OCI-LY7 (cell line): ENCODE data around the gene BTBD2. TPM values are rescaled to one million over a fixed set of nuclear protein-coding genes. Genes with fewer than 3 reads are reported as not detected.

Experiments used
- BruUV-seq: library from RNA; stranded (reverse); fragments of 400-500 nt; replicated peaks from 2 replicates; lab custom pipeline; 2021; lab: Mats Ljungman, UMichigan
- CTCF ChIA-PET: fragments of 300-600 bp; sonication (Branson Sonifier 250); formaldehyde crosslinking; loops from one replicate; lab custom pipeline; 2022; ENCODE audit warnings: antibody characterized with exemption; ENCODE audit not compliant: unreplicated experiment; lab: Charles Lee
- POLR2A ChIA-PET: fragments of 300-600 bp; sonication (Branson Sonifier 250); formaldehyde crosslinking; loops from one replicate; lab custom pipeline; 2022; ENCODE audit warnings: antibody characterized with exemption; lab: Charles Lee
- DNase-seq: peaks from one replicate; pipeline ENCODE4 v3.0.0-alpha.2; 2015; ENCODE audit warnings: low spot score
- H2AFZ ChIP-seq: fragments of 200-600 bp; sonication (generic), shearing (Covaris generic); 2 replicates; pipeline ENCODE4 v1.6.1; 2014; ENCODE audit warnings: mild to moderate bottlenecking, antibody characterized with exemption, low read length, moderate library complexity
- H3K27ac ChIP-seq: fragments of 200-600 bp; sonication (generic); 2 replicates; pipeline ENCODE4 v1.5.1; 2014; ENCODE audit warnings: mixed run types, low read depth, mild to moderate bottlenecking, moderate library complexity, low read length, inconsistent platforms; ENCODE audit not compliant: poor library complexity, severe bottlenecking
- H3K36me3 ChIP-seq: fragments of 200-600 bp; sonication (generic); 2 replicates; pipeline ENCODE4 v1.6.1; 2014; ENCODE audit warnings: mild to moderate bottlenecking, antibody characterized with exemption, low read length, moderate library complexity, mixed read lengths; ENCODE audit not compliant: insufficient read depth
- H3K4me1 ChIP-seq: fragments of 200-600 bp; sonication (generic); 2 replicates; pipeline ENCODE4 v1.5.1; 2014; ENCODE audit warnings: mild to moderate bottlenecking, low read length; ENCODE audit not compliant: insufficient read depth, poor library complexity, severe bottlenecking
- H3K4me2 ChIP-seq: fragments of 200-600 bp; sonication (generic); 2 replicates; pipeline ENCODE4 v1.6.1; 2014; ENCODE audit warnings: mild to moderate bottlenecking, low read length
- H3K4me3 ChIP-seq: fragments of 200-600 bp; sonication (generic); 2 replicates; pipeline ENCODE4 v1.5.1; 2014; ENCODE audit warnings: mild to moderate bottlenecking, low read depth, low read length; ENCODE audit not compliant: poor library complexity, severe bottlenecking
- H3K79me2 ChIP-seq: fragments of 200-600 bp; sonication (generic); 2 replicates; pipeline ENCODE4 v1.6.1; 2016; ENCODE audit warnings: low read depth, mild to moderate bottlenecking, low read length, moderate library complexity, mixed read lengths; ENCODE audit not compliant: insufficient read depth
- H3K9me2 ChIP-seq: fragments of 200-600 bp; sonication (generic); 2 replicates; pipeline ENCODE4 v1.6.1; 2016; ENCODE audit warnings: mild to moderate bottlenecking, low read length, mixed read lengths; ENCODE audit not compliant: insufficient read depth
- H3K9me3 ChIP-seq: fragments of 200-600 bp; sonication (generic); 2 replicates; pipeline ENCODE4 v1.6.1; 2014; ENCODE audit warnings: mild to moderate bottlenecking, mixed run types, low read length, mixed read lengths
- H4K20me1 ChIP-seq: fragments of 200-600 bp; sonication (generic); 2 replicates; pipeline ENCODE4 v1.6.1; 2014; ENCODE audit warnings: mild to moderate bottlenecking, antibody characterized with exemption, low read length, moderate library complexity, mixed read lengths; ENCODE audit not compliant: insufficient read depth
- EZH2phosphoT487 ChIP-seq: fragments of 200-600 bp; sonication (generic); IDR thresholded peaks from 2 replicates; pipeline ENCODE4 v1.6.1; 2018; ENCODE audit warnings: low read depth, borderline replicate concordance, mild to moderate bottlenecking, mixed run types, antibody characterized with exemption, low read length, moderate library complexity, mixed read lengths
- intact Hi-C: fragments of 100-400 bp; cut with micrococcal nuclease; formaldehyde crosslinking; loops from one replicate; pipeline ENCODE4 v1.10.0; 2022; ENCODE audit not compliant: unreplicated experiment
- total RNA-seq, 2 experiments: library from RNA; depleted of rRNA in 1 of 2; stranded (reverse); fragments of >200 nt in 1 of 2; shearing (Covaris generic) in 1 of 2; gene quantifications; 2 replicates each; pipeline ENCODE4 v1.2.3, GENCODE V29; 2014 to 2022
- TF ChIP-seq, protein P1 (sequence below): fragments of 200-600 bp; sonication (generic); conservative IDR thresholded peaks from 2 replicates; pipeline ENCODE4 v1.5.1; 2014; ENCODE audit warnings: mild to moderate bottlenecking, antibody characterized with exemption, low read length, moderate library complexity, mixed read lengths

The BTBD2 gene
- total RNA-seq, 2 experiments from 2014 or later: 53.9 to 91.6 TPM

DNA sequence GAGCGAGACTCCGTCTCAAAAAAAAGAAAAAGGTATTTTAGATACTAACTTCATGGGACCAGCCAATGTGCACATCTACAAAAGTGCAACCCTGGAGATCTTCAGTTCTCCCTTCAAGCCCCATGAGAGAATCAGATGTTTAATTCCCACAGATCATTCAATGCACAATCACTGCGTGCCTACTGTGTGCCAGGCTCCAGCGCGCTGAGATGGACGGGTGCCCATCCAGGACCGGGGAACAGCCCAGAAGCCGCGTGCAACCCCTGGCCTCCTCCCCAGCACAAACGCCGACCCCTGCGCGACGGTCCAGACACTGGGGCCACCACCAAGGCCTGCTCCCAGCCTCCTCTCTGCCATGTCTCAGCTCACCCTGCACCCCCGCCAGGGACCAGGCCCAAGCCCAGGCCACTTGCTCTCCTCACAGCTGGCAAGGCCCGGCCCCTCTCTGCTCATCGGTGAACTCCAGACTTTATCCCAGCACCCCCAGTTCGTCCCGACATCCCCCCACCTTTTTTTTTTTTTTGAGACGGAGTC is 5.3 kb downstream of the BTBD2 start:
- peaks cover 16% of the 10 kb centered on the region; the same call in 1 of the 2 replicates for H3K79me2 ChIP-seq
- H3K36me3 ChIP-seq: peaks cover 34% of the 10 kb centered on the region
- intact Hi-C loops: no loop called here
- no peak for DNase-seq
- TF ChIP-seq, protein P1, sequence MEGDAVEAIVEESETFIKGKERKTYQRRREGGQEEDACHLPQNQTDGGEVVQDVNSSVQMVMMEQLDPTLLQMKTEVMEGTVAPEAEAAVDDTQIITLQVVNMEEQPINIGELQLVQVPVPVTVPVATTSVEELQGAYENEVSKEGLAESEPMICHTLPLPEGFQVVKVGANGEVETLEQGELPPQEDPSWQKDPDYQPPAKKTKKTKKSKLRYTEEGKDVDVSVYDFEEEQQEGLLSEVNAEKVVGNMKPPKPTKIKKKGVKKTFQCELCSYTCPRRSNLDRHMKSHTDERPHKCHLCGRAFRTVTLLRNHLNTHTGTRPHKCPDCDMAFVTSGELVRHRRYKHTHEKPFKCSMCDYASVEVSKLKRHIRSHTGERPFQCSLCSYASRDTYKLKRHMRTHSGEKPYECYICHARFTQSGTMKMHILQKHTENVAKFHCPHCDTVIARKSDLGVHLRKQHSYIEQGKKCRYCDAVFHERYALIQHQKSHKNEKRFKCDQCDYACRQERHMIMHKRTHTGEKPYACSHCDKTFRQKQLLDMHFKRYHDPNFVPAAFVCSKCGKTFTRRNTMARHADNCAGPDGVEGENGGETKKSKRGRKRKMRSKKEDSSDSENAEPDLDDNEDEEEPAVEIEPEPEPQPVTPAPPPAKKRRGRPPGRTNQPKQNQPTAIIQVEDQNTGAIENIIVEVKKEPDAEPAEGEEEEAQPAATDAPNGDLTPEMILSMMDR: no peak
- TF ChIP-seq EZH2phosphoT487: no peak
- H3K9me3 ChIP-seq: no peaks in the 10 kb centered on the region
- BruUV-seq: no TSS peak
- no peaks in the 10 kb centered on the region for H3K9me2 ChIP-seq
- CTCF ChIA-PET: no interaction called here
- no peak overlapping the region for H3K4me3 ChIP-seq
- H3K4me2 ChIP-seq: no peak overlapping the region
- H4K20me1 ChIP-seq: no peaks in the 10 kb centered on the region
- no peak overlapping the region for H3K27ac ChIP-seq
- peaks cover 6% of the 10 kb centered on the region for H3K4me1 ChIP-seq
- H2AFZ ChIP-seq: no peak overlapping the region
- POLR2A ChIA-PET: no interaction called here

DNA sequence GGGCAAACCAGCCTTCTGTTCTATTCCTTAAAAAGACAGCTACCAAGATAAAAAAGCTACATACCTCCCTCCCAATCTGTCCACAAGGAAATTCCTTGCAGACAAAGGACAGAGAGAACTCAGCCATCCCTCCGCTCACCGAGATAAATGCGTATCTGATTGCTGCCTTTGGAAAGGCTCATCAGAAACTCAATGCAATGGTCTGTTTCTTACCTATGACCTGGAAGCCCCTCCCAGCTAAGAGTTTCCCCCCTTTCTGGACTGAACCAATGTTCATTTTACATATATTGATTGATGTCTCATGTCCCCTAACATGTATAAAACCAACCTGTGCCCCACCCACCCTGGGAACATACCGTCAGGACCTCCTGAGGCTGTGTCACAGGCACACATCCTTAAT is 11.6 kb downstream of the BTBD2 start:
- intact Hi-C loops: no loop called here
- Histone ChIP-seq H3K36me3 (peaks cover 23% of the 10 kb centered on the region), H3K4me3 (no peak overlapping the region), H4K20me1 (no peaks in the 10 kb centered on the region), H2AFZ (no peak overlapping the region), H3K9me2 (no peaks in the 10 kb centered on the region), H3K79me2 (0 out of 2 replicates have a peak, but pooled peaks cover 2% of the 10 kb centered on the region), H3K4me1 (no peaks in the 10 kb centered on the region), H3K4me2 (no peak overlapping the region), H3K27ac (no peak overlapping the region), H3K9me3 (no peaks in the 10 kb centered on the region)
- DNase-seq: no peak
- CTCF ChIA-PET: no interaction called here
- no TSS peak for BruUV-seq
- no peak for TF ChIP-seq EZH2phosphoT487
- TF ChIP-seq, protein P1: no peak
- POLR2A ChIA-PET: interaction anchor here (0.7 kb wide), 1 partner anchor 110 kb away, joined by 3 read pairs; no protein-coding TSS in a partner anchor

DNA sequence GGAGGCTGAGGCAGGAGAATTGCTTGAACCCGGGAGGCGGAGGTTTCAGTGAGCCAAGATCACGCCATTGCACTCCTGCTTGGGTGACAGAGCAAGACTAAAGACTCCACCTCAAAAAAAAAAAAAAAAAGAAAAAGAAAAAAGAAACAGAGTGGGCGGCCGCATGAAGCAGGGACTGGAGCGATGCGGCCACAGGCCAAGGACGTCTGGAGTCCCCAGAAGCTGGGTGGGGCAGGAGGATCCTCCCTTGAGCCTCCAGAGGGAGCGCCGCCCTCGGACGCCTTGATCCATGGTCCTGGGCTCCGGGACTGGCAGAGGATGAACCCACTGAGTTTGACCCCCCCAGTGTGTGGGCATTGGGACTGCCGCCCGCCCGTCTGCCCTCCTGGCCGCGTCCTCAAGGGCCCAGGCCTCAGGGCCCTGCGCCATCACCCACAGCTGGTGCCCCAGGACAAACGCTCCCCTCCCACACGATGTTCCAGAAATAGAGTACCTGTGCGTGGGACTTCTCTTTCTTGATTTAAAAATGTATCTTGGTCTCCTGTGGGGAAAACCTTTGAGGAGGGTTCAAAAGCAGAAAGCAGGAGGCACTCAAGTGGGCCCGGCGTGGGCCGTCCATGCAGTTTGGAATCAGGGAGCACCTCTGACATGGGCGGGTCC is 15.5 kb downstream of the BTBD2 start:
- Histone ChIP-seq H3K79me2 (no peaks in the 10 kb centered on the region), H3K4me3 (no peak overlapping the region), H3K4me1 (no peaks in the 10 kb centered on the region), H3K27ac (no peak overlapping the region), H3K9me2 (no peaks in the 10 kb centered on the region), H3K9me3 (0 out of 2 replicates have a peak, but pooled peaks cover 4% of the 10 kb centered on the region), H2AFZ (no peak overlapping the region), H4K20me1 (no peaks in the 10 kb centered on the region), H3K36me3 (peaks cover 42% of the 10 kb centered on the region), H3K4me2 (no peak overlapping the region)
- intact Hi-C loops: no loop called here
- DNase-seq: no peak
- ChIA-PET CTCF (no interaction called here), POLR2A (interaction anchor here (0.5 kb wide), 1 partner anchor 485 kb away, joined by 5 read pairs; no protein-coding TSS in a partner anchor)
- BruUV-seq: no TSS peak
- no peak for TF ChIP-seq EZH2phosphoT487
- TF ChIP-seq, protein P1: no peak
